Bronchial epithelial cell (primary cell): ENCODE data around the gene DLGAP1. TPM values are rescaled to one million over a fixed set of nuclear protein-coding genes. Genes with fewer than 3 reads are reported as not detected.

Experiments
- DNase-seq: peaks from one replicate; pipeline ENCODE4 v3.0.0-alpha.2; 2010; ENCODE audit warnings: low read depth
- FAIRE-seq: peaks from 2 replicates; lab custom pipeline; 2011; peaks lifted over from hg19 to GRCh38; lab: Jason Lieb, UNC
- H3K27me3 ChIP-seq: 2 replicates; pipeline ENCODE4 v1.5.1; 2011; ENCODE audit warnings: low read length; ENCODE audit not compliant: control insufficient read depth, insufficient read depth
- H3K36me3 ChIP-seq: 2 replicates; pipeline ENCODE4 v1.5.1; 2011; ENCODE audit warnings: low read length; ENCODE audit not compliant: control insufficient read depth, insufficient read depth
- H3K4me3 ChIP-seq: 2 replicates; pipeline ENCODE4 v1.5.1; 2011; ENCODE audit warnings: mild to moderate bottlenecking, low read depth, low read length, control low read depth
- total RNA-seq: library from RNA; depleted of rRNA; stranded (reverse); fragments of >200 nt; gene quantifications from 2 replicates; pipeline ENCODE4 v1.2.1, GENCODE V29; 2014
- TF ChIP-seq, protein P1 (sequence below): IDR thresholded peaks from 2 replicates; pipeline ENCODE4 v1.5.1; 2011; ENCODE audit warnings: mild to moderate bottlenecking, moderate library complexity, low read length, control low read depth, inconsistent platforms; ENCODE audit not compliant: insufficient read depth, severe bottlenecking

The DLGAP1 gene
- total RNA-seq, 1 donor from 2014 or later, result not detected

DNA sequence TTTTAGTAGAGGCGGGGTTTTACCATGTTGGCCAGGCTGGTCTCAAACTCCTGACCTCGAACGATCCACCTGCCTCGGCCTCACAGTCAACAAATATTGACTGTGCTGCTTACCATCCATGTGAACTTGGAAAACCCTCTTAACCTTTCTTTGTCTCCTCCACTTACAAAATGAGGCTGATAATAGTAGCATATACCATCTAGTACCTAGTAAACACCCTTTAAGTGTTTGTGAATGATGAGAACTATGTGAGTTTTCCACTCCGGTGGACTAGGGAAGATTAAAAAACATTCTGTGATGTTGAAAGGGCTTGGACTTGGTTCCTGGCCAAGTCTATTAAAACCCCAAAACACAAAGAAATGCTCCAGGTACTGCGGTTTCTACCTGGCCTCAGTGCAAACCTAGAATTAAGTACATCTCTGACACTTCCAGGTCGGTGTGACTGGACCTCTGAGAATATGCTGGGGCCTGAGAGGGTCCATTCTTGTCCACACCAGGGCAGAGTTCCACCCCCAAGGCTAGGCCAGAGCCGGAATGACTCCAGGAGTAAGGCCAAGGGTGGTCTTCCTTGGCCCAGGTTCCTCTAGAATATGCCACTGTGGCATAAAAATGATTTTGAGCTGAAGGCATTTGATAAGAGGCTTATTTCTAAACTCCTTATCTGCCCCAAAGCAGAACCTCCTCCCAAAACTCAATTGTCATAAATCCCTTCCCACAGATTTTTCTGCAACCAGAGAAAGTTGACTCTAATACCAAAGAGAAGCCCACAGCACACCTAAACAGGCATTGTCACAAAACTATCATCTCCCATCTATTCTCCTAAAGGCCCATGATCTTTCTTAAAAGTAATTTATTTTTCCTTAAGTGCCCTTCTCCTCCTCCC, 787.6 kb downstream of the DLGAP1 start:
- Histone ChIP-seq H3K27me3 (no peaks in the 10 kb centered on the region), H3K36me3 (no peaks in the 10 kb centered on the region), H3K4me3 (no peak overlapping the region)
- FAIRE-seq (no peak), DNase-seq (no peak)
- TF ChIP-seq, protein P1, sequence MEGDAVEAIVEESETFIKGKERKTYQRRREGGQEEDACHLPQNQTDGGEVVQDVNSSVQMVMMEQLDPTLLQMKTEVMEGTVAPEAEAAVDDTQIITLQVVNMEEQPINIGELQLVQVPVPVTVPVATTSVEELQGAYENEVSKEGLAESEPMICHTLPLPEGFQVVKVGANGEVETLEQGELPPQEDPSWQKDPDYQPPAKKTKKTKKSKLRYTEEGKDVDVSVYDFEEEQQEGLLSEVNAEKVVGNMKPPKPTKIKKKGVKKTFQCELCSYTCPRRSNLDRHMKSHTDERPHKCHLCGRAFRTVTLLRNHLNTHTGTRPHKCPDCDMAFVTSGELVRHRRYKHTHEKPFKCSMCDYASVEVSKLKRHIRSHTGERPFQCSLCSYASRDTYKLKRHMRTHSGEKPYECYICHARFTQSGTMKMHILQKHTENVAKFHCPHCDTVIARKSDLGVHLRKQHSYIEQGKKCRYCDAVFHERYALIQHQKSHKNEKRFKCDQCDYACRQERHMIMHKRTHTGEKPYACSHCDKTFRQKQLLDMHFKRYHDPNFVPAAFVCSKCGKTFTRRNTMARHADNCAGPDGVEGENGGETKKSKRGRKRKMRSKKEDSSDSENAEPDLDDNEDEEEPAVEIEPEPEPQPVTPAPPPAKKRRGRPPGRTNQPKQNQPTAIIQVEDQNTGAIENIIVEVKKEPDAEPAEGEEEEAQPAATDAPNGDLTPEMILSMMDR, result no peak

DNA sequence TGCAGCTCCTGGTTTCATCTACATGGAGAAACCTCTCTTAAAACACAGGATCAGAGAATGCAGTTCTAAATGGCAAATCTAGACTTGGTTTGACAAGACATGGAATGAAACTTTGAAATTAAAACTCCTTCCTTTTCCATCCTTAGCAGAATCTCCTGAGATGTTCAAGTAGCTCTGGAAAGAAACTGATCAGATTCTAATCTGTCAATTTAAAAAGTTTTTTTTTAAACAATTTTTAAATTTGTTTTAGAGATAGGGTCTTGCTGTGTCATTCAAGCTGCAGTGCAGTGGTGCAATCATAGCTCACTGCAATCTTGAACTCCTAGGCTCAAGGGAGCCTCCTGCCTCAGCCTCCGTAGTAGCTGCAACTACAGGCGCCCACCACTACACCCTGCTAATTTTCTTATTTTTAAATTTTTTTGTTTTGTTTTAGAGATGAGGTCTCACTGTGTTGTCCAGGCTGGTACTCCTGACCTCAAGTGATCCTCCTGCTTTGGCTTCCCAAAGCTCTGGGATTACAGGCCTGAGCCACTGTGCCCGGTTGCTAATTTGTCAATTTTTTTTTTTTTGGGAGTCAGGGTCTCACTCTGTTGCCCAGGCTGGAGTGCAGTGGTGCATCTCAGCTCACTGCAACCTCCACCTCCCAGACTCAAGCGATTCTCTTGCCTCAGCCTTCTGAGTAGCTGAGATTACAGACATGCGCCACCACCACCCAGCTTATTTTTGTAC, 788.4 kb downstream of the DLGAP1 start:
- TF ChIP-seq, protein P1, result no peak
- FAIRE-seq (no peak), DNase-seq (no peak)
- Histone ChIP-seq H3K27me3 (no peaks in the 10 kb centered on the region), H3K36me3 (no peaks in the 10 kb centered on the region), H3K4me3 (no peak overlapping the region)

DNA sequence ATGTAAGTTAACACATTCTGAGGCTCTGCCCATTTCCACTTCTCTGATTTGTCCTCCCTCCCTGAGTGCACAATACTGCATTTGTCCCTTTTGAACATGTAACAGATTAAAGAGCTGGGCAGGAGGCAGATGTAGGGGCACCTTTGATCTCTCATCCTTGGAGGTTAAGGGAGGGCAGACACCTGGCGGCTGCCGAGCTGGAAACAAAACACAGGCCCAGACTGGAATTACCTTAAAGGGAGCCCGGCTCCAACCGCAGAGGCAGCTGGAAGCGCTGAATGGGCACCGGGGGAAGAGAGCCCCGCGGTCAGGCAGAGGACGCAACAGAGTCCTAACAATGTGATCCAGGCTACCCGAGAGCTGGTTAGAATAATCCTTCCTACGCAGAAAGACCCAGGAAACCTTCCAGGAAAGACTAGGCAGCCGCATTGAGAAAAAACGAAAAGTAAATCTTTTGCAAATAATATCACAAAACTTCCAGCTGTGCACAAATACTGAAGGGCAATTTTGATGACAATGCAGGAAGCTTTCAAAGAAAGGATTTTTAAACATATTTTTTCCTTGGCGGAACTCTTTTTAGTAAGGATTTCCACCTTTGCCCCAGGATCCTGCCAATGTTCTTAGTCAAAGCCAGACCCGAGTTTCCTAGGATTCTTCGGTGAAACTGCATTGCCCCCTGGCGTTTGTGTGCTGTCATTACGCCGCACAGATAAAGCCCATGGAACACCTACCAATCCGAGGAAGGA, 789.2 kb downstream of the DLGAP1 start:
- H3K27me3 ChIP-seq, result no peaks in the 10 kb centered on the region
- FAIRE-seq, result no peak
- no peaks in the 10 kb centered on the region for H3K36me3 ChIP-seq
- no peak overlapping the region for H3K4me3 ChIP-seq
- peak; percentile 77 for DNase-seq
- TF ChIP-seq, protein P1, result peak; percentile 85

DNA sequence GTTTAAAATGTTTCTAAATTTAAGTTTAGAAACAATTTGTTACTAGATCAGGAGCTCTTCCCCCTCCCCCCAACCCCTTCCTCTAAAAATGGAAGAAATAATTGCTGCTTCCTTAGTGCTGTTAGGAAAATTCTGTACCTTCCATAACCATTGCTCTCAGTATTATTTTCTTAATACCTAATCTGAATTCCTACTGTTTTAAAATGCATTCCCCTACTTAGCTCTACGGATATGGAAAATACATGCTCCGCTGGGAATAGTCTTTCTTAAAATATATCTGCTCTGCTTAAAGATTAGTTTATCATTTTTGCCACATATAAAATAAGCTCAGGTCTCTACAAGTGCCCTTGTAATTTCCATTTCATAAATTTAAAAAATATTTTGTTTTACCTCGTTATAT, 789.9 kb downstream of the DLGAP1 start:
- TF ChIP-seq, protein P1, result no peak
- no peaks in the 10 kb centered on the region for H3K36me3 ChIP-seq
- no peaks in the 10 kb centered on the region for H3K27me3 ChIP-seq
- no peak overlapping the region for H3K4me3 ChIP-seq
- FAIRE-seq, result no peak
- no peak for DNase-seq

DNA sequence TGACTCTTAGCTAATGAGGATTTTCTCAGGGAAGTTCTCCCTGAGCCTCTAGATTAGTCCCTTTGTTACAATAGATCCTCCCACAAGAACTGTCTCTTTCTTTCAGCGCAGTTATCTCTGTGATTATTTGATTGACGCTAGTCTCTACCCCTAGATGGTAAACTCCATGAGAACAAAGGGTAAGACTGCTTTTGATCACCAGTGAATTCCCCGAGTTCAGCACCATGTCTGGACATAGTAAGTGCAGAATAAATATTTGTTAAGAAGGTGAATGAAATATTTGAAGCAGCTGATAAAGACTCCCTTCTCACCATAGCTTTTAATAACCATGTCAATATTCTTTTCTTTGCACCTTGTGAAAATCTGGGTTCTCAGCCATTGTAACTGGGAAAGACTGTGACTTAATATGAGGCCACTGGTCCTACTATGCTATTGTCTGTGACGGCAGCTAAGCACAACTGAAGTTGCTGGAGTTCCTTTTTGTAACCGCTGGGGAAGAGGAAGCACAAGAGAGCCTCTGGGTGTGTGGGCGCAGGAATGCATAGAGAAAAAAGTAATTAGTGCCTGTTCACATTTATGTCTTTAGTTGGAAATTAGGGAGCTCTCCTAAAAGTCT, 790.4 kb downstream of the DLGAP1 start:
- no peaks in the 10 kb centered on the region for H3K36me3 ChIP-seq
- no peak for FAIRE-seq
- TF ChIP-seq, protein P1, result no peak

More for the DNA sequence above, 790.4 kb downstream of the DLGAP1 start:
- Histone ChIP-seq H3K27me3 (no peaks in the 10 kb centered on the region), H3K4me3 (no peak overlapping the region)
- DNase-seq, result peak; percentile 50
